GM18858 (cell line): ENCODE results near the gene TFR2.

ENCODE experiments used
- ATAC-seq: cut with Tn5 transposase; IDR thresholded peaks from one replicate; pipeline ENCODE4 v1.9.1; 2021; ENCODE audit not compliant: unreplicated experiment

TFR2 gene

GRCh38 chr7:100613412-100614175 lies 27.8 kb downstream of the TFR2 start:
- no peak for ATAC-seq

GRCh38 chr7:100612730-100613390 lies 28.5 kb downstream of the TFR2 start:
- no peak for ATAC-seq

DNA sequence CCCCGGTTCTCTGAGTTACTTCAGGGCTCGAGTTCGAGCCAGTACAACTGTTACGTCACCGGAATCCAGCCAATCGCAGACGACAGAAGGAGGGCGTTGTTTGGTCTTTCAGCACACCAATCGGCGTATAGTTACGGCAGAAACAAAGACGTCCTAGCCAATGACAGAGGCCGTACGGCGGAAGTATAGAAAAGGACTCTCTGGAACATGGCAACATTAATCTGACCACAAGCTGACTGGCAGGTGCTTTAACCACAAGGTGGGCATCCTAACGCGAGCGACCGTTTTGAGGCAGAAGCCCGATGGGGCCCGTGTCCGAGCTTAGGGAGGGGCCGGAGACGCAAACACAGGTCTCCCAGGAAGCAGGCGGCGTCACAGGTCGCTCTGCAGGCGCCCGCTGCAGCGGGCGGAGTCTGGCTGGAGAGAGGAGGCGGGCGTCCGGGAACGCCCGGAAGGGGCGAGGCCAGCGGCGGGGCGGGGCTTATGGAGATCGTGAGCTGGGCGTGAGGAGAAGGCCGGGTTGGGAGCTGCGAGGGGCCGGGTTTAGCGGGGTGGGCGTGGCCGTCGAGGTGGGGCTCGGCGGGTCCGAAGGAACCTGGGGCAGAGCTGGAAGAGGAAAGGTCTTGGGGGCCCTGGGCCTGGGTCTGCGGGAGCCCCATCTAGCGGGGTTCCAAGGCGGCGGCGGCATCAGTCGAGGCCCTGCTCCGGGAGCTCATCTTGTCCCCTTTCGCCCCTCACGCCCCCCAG lies 29.2 kb downstream of the TFR2 start, which contains the start of gene MOSPD3:
TSS of gene MOSPD3 (plus strand) at position 558 of the 747 bp plus-strand sequence. CDS start 252 bp downstream, outside the sequence.
- peak; percentile 79 for ATAC-seq

GRCh38 chr7:100609958-100610357 lies 31.4 kb downstream of the TFR2 start:
- ATAC-seq = no peak

- no peak for ATAC-seq
These were observed 34.2 kb downstream of the TFR2 start for GRCh38 chr7:100607111-100607510.

DNA sequence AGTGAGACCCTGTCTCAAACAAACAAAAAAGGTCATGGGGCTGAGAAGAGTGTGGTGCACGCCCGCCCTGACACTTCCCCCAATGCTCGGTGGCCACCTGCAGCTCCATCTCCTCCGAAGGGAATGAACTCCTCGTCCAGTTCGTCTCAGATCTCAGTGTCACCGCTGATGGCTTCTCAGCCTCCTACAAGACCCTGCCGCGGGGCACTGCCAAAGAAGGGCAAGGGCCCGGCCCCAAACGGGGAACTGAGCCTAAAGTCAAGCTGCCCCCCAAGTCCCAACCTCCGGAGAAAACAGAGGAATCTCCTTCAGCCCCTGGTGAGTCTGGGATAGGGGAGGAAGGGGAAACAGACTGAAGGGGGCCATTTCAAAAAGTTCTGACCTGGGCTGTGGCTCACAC lies 35.0 kb downstream of the TFR2 start:
- ATAC-seq = no peak

DNA sequence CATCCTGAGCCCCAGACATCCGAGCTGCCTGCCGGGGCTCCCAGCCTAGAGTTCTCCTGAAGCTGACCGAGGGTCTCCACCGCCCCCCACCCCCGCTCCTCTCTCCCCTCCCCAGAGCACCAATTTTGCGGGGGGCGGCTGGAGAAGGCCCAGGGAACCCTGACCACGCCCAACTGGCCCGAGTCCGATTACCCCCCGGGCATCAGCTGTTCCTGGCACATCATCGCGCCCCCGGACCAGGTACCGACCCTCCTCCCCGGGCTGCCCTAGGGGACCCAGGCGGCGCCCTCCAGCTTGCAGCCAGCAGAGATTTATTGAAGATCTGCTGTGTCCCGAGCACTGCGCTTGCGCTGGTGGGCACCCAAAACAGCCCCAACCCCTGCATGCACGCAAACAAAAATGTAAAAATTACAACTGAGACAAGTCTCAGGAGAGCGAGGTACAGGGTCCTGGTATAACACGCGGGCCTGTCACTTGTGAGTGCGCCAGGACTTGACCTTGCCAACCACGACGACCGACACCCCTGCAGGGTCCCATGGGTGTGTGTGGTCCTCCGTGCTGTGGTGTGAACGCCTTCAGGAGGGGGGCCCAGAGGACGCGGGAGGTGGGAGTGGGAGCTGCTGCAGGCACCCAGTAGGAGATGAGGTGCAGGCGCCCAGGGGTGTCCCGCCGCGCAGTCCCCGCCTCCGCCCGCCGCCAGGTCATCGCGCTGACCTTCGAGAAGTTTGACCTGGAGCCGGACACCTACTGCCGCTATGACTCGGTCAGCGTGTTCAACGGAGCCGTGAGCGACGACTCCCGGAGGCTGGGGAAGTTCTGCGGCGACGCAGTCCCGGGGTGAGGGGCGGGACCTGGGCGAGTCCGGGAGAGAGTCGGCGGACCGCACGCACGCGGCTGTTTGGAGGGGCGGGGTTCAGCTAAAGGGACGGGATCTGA lies 36.1 kb downstream of the TFR2 start:
- ATAC-seq = no peak

DNA sequence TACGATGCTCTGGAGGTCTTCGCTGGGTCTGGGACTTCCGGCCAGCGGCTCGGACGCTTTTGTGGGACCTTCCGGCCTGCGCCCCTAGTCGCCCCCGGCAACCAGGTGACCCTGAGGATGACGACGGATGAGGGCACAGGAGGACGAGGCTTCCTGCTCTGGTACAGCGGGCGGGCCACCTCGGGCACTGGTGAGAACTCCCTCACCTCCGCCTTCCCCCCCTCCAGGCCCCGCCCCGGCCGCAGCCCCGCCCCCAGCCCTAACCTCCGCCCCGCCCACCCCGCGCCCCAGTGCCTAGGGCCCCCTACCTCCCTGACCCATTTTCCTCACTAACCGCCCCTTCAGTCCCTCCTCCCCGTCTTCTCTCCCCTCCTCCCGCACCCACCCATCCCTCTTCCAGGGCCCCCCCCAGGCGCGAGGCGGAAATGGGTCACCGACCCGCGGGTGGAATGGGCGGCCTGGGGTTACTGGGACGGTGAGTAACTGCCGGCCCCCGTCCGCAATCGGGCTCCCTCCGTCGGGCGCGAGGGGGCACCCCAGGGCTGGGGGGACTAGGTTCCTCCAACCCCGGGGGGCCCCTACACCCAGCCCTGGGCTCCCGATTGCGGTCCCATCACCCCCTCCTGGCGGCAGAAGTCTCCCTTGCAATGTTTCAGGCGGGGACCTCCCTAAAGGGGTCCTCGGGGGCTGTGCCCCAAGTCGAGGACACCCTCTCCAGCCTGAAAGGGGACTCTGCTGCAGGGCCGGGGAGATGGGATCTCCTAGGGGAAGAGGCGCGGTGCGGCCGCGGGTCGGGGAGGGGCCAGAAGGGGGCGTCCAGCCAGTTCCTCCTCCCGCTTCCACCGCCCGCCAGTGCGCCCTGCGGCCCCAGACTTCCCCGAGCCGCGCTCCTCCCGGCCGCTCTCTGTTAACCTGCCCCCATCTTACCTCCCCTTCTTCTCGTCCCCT lies 37.0 kb downstream of the TFR2 start:
- no peak for ATAC-seq

- no peak for ATAC-seq
These were observed 37.7 kb downstream of the TFR2 start for GRCh38 chr7:100603726-100604027.

DNA sequence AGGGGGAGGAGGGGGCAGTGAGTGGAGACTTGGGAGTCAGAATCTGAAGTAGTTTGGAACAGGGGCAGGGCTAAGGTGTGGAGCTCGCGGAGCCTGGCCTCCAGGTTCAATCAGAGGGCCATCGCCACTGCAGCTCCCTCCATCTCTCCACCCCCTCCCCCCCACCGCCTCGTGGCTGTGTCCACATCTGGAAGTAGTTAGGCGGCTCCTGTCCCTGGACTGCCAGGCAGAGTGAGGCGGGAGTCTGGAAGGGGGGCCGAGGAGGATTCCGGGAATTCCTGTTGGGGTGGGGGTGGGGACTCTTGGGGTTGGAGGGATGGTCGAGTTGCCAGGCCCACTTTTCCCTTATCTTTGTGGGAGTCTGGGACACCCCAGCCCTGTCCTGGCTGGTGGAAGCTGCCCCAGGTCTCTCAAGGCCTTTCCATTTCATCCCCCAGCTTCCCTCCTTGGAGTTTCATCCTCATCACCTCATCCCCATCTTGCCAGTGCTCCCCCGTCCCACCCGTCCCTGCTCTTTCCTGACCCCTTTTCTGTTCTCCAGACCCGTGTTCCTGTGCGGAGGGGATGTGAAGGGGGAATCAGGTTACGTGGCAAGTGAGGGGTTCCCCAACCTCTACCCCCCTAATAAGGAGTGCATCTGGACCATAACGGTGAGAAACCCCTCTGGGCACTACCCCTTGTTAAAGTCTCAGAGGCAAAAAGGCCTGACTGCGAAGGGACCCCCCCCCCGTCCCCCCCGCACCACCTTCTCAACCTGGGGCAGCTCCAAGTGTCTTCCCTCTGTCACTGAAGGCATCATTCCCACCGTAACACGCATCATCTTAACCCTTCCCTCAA lies 38.2 kb downstream of the TFR2 start:
- no peak for ATAC-seq

DNA sequence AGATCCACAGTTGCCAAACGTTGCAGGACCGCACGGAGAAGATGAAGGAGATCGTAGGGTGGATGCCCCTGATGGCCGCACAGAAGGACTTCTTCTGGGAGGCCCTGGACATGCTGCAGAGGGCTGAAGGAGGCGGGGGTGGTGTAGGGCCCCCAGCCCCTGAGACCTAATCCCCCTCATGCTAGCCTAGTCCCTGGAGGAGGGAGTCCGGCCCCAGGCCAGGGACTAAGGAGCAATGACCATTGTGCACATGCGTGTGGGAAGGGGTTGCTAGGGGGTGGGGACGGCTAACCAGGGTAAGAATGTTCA lies 40.7 kb downstream of the TFR2 start:
- no peak for ATAC-seq

GRCh38 chr7:100599911-100600729 lies 41.2 kb downstream of the TFR2 start:
- no peak for ATAC-seq

GRCh38 chr7:100598425-100598824 lies 42.9 kb downstream of the TFR2 start:
- no peak for ATAC-seq

GRCh38 chr7:100595188-100595587 lies 46.2 kb downstream of the TFR2 start:
- ATAC-seq = no peak

DNA sequence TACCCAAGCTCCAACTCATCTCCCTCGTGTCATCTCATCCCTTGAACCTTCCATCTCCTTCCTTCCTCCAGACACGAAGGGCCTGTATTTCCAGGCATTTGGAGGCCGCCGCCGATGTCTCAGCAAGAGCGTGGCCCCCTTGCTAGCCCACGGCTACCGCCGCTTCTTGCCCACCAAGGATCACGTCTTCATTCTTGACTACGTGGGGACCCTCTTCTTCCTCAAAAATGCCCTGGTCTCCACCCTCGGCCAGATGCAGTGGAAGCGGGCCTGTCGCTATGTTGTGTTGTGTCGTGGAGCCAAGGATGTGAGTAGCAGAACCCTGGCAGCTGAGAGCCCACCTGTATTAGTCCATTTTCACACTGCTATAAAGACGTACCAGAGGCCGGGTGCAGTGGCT lies 49.8 kb downstream of the TFR2 start:
- no peak for ATAC-seq

DNA sequence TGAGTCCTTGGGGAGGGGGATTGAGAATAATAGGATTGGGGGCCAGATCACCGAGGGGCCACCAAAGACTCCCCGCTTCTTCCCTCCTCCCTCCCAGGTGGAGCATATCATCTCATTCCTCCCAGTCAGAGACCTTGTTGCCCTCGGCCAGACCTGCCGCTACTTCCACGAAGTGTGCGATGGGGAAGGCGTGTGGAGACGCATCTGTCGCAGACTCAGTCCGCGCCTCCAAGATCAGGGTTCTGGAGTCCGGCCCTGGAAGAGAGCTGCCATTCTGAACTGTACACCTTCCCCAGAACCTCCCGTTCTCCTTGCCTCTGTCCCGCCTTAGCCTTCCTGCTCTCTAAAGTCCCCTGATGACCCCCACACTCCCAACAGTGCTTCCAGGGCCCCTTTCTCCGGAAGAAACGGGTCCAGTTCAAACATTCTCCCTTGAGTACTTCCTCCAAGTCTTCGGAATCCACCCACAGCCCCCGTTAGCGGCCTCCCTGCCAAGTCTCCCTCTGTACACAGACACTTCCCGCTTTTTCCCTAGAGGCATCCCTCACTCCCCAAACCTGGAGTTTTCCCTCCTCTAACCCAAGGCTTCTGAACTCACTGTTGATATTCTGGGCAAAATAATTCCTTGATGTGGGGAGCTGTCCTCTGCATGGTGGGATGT lies 51.1 kb downstream of the TFR2 start:
- ATAC-seq = no peak

GRCh38 chr7:100589341-100589947 lies 51.9 kb downstream of the TFR2 start:
- ATAC-seq = no peak
